ENCODE measurements around the gene AATK. TPM values are rescaled to one million over a fixed set of nuclear protein-coding genes. Genes with fewer than 3 reads are reported as not detected.
A peak's percentile ranks its signal among the peaks of the same experiment; 100 is the strongest.

AATK gene
- total and polyA plus RNA-seq, 10 donors, result 2.5 to 69.5 (median 20.1) TPM

DNA sequence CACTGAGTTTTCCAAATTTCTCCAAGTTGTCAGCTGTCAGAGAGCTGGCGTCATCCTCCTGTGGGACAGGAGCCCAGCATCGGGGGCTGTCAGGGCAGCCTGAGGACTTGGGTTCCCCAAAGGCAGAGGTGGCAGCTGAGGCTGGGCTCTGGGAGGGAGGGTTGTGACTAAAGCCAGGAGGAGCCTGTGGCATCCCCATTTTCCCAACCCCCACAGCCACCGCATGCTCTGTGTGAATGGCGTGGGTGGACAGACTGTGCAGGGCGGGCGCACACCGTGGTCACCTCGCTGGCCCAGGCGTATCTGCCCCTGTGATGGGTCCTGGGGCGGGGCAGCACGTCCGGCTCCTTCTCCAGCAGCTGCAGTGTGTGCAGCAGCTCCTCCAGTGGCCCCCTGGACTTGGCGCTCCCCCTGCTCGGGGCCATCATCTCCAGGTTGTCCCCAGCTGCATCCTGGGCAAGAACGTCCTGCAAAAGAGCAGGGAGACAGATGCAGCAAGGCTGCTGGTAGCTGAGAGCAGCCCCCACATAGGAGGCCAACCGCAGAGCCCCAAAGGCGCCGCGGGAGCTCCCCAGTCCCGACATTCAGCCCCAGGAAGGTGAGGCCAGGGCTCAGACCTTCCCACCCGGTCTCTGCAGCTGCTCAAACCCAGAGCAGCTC lies 31.9 kb upstream of the AATK start:
- Histone ChIP-seq H3K4me1 (peaks cover 11 to 86% (median 67%) of the 10 kb centered on the region in 6 donors), H3K9me3 (no peaks in the 10 kb centered on the region), H3K27ac (peak overlapping the region in 5 of 8 donors; percentile 39 to 63 (median 55)), H3K27me3 (replicated peaks in 1 of 7) (no peaks in the 10 kb centered on the region), H3K4me3 (peak overlapping the region in 2 of 8 donors; percentile 1 to 19), H3K36me3 (peaks cover 0 to 88% (median 4%) of the 10 kb centered on the region in 6 donors)
- intact Hi-C loops (cut with DNase I; ENCODE audit: low total_unique reads), result loop anchor here (10.0 kb wide), 1 partner anchor 53 kb away; no protein-coding TSS in a partner anchor
- TF ChIP-seq, protein P1, sequence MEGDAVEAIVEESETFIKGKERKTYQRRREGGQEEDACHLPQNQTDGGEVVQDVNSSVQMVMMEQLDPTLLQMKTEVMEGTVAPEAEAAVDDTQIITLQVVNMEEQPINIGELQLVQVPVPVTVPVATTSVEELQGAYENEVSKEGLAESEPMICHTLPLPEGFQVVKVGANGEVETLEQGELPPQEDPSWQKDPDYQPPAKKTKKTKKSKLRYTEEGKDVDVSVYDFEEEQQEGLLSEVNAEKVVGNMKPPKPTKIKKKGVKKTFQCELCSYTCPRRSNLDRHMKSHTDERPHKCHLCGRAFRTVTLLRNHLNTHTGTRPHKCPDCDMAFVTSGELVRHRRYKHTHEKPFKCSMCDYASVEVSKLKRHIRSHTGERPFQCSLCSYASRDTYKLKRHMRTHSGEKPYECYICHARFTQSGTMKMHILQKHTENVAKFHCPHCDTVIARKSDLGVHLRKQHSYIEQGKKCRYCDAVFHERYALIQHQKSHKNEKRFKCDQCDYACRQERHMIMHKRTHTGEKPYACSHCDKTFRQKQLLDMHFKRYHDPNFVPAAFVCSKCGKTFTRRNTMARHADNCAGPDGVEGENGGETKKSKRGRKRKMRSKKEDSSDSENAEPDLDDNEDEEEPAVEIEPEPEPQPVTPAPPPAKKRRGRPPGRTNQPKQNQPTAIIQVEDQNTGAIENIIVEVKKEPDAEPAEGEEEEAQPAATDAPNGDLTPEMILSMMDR (IDR thresholded peaks at IDR 0.05 in 8 of 11, conservative IDR thresholded peaks at IDR 0.05 in 3 of 11), result no peak
- TF ChIP-seq POLR2A (IDR thresholded peaks at IDR 0.05), result no peak
- WGBS, 5 donors, result 71 to 95% (median 86%) methylated on average over 4 to 21 of the region's 21 CpGs
- no peak for DNase-seq

DNA sequence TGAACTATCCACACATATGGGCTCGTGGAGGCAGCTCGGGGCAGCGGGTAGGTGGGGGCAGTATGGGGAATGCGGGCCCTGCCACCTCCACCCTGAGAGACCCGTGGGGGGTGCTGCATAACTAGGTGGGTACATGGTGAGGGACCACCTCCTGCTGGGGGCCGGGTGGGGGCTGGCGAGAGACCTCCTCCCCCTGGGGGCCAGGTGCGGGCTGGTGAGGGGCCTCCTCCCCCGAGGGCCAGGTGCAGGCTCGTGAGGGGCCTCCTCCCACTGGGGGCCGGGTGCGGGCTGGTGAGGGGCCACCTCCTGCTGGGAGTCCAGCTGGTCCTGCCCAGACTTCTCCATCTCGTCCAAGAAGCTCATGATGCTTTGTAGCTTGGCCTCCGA lies 31.4 kb upstream of the AATK start:
- Histone ChIP-seq H3K27ac (peak overlapping the region in 5 of 8 donors; percentile 39 to 63 (median 55)), H3K4me1 (peaks cover 11 to 92% (median 72%) of the 10 kb centered on the region in 6 donors), H3K27me3 (replicated peaks in 1 of 7) (no peaks in the 10 kb centered on the region), H3K36me3 (peaks cover 0 to 86% (median 4%) of the 10 kb centered on the region in 6 donors), H3K4me3 (peak overlapping the region in 2 of 8 donors; percentile 1 to 19), H3K9me3 (no peaks in the 10 kb centered on the region)
- WGBS, 5 donors, result 66 to 80% (median 73%) methylated on average over 4 to 14 of the region's 14 CpGs
- intact Hi-C loops (cut with DNase I; ENCODE audit: low total_unique reads), result loop anchor here (10.0 kb wide), 1 partner anchor 53 kb away; no protein-coding TSS in a partner anchor
- TF ChIP-seq, protein P1 (IDR thresholded peaks at IDR 0.05 in 8 of 11, conservative IDR thresholded peaks at IDR 0.05 in 3 of 11), result no peak
- TF ChIP-seq POLR2A (IDR thresholded peaks at IDR 0.05), result no peak
- no peak for TF ChIP-seq POLR2AphosphoS5 (IDR thresholded peaks at IDR 0.05)
- no peak for DNase-seq

DNA sequence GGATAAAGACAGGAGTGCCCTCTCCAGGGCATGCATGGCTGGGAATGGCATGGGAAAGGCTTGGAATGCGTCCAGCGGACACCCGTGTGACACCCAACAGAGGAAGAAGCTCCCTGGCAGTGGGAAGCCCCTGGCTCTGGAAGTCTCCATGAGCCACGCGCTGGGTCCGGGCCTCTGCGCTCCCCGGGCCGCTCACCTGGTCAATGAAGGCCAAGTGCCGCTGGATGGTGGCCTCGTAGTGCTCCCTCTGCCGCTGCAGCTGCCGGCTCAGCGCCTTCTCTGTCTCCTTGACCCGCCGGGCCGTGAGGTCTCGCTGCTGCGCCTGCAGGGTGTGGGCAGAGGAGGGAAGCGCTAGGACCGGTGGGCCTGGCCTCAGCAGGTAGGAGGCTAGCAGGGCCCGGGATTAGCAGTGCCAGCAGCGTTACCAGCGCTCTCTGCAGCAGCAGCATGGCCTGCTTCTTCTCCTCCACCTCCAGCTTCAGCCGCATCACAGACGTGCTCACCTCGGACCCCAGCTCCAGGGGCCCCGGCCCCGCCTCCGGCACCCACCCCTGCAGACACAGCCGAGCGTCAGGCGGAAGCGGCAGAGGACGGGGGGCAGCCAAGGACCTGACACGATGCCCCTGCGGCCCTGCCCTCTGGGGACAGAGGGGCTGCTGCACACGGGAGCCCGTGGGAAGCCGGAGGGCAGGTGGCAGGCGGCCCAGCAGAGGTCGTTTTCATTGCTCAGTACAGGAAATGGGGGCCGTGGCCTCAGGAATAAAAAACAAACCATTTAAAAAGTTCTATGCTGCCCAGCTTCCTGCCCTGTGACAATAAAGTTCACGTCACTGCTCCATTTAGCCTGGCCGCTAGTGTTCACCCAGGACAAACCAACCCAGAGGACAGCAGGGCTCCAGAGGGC lies 30.7 kb upstream of the AATK start:
- Histone ChIP-seq H3K27me3 (replicated peaks in 1 of 7) (no peaks in the 10 kb centered on the region), H3K4me1 (peaks cover 11 to 93% (median 72%) of the 10 kb centered on the region in 6 donors), H3K4me3 (peak overlapping the region in 1 of 8 donors; percentile 19), H3K36me3 (peaks cover 0 to 87% (median 6%) of the 10 kb centered on the region in 6 donors), H3K9me3 (no peaks in the 10 kb centered on the region), H3K27ac (peak overlapping the region in 5 of 8 donors; percentile 55 to 63 (median 56))
- 58 to 84% (median 67%) methylated on average over 17 to 45 of the region's 45 CpGs for WGBS, 5 donors
- TF ChIP-seq, protein P1 (IDR thresholded peaks at IDR 0.05 in 8 of 11, conservative IDR thresholded peaks at IDR 0.05 in 3 of 11), result no peak
- TF ChIP-seq POLR2A (IDR thresholded peaks at IDR 0.05), result no peak
- TF ChIP-seq POLR2AphosphoS5 (IDR thresholded peaks at IDR 0.05), result peak; percentile 29 to 63 (median 52)
- DNase-seq, result no peak
- intact Hi-C loops (cut with DNase I; ENCODE audit: low total_unique reads), result loop anchor here (10.0 kb wide), 1 partner anchor 52 kb away; no protein-coding TSS in a partner anchor
